Colonic mucosa (tissue), 4 donors: ENCODE data around the gene MTMR12. TPM values are rescaled to one million over a fixed set of nuclear protein-coding genes. Genes with fewer than 3 reads are reported as not detected.

Experiments
- DNase-seq: peaks from one replicate; pipeline ENCODE4 v3.0.0-alpha.2; 2020
- H3K27ac ChIP-seq: fragments of 200-600 bp; one replicate; pipeline ENCODE4 v1.8.0; 2021
- H3K27me3 ChIP-seq: fragments of 200-600 bp; one replicate; pipeline ENCODE4 v1.8.0; 2021
- H3K36me3 ChIP-seq: fragments of 200-600 bp; one replicate; pipeline ENCODE4 v1.8.0; 2021
- H3K4me1 ChIP-seq: fragments of 200-600 bp; one replicate; pipeline ENCODE4 v1.8.0; 2021; ENCODE audit warnings: mild to moderate bottlenecking
- H3K4me3 ChIP-seq: fragments of 200-600 bp; one replicate; pipeline ENCODE4 v1.8.0; 2021
- H3K9ac ChIP-seq, 2 donors: one replicate each; pipeline ENCODE4 v1.7.0; 2013; ENCODE audit warnings: control low read depth in 2 of 2, low read depth in 2 of 2, low read length in 2 of 2
- H3K9me3 ChIP-seq: fragments of 200-600 bp; one replicate; pipeline ENCODE4 v1.8.0; 2021
- CTCF ChIP-seq: fragments of 200-600 bp; IDR thresholded peaks from one replicate; pipeline ENCODE4 v1.8.0; 2022; ENCODE audit warnings: antibody characterized with exemption, mild to moderate bottlenecking
- intact Hi-C: fragments of 100-400 bp; cut with DNase I; formaldehyde crosslinking; loops from one replicate; pipeline ENCODE4 v1.14.1; 2022
- total RNA-seq, 2 donors: library from RNA; stranded (reverse); fragmentation: NEBNext Ultra II Directional in 1 of 2; extraction: Animal tissue kit (Norgen Biotek cat#: 25700) in 1 of 2; gene quantifications; one replicate each; pipeline ENCODE4 v1.2.1, GENCODE V29; 2021
- donor health status: healthy.
- donor health status: DM: no; HTN: no; CAD: no.
- donor health status: DM: no; HTN: no; CAD: no.

Gene MTMR12
- total RNA-seq, 2 donors from 2014 or later, result 23.2 to 23.8 TPM

- Histone ChIP-seq H3K4me3 (no peak overlapping the region), H3K9me3 (no peaks in the 10 kb centered on the region), H3K27ac (no peak overlapping the region), H3K36me3 (peaks cover 8% of the 10 kb centered on the region), H3K27me3 (no peaks in the 10 kb centered on the region), H3K9ac (no peak overlapping the region), H3K4me1 (no peaks in the 10 kb centered on the region)
- no peak for TF ChIP-seq CTCF
- no peak for DNase-seq
- intact Hi-C loops, result no loop called here
These were observed 60.8 kb downstream of the MTMR12 start for GRCh38 chr5:32251871-32252458.

- DNase-seq, result no peak
- intact Hi-C loops, result no loop called here
- H3K36me3 ChIP-seq, result peaks cover 8% of the 10 kb centered on the region
- no peak for TF ChIP-seq CTCF
- no peaks in the 10 kb centered on the region for H3K27me3 ChIP-seq
- no peaks in the 10 kb centered on the region for H3K4me1 ChIP-seq
- no peak overlapping the region for H3K9ac ChIP-seq
- no peaks in the 10 kb centered on the region for H3K9me3 ChIP-seq
- H3K4me3 ChIP-seq, result no peak overlapping the region
- H3K27ac ChIP-seq, result no peak overlapping the region
These were observed 63.1 kb downstream of the MTMR12 start for GRCh38 chr5:32249668-32250067.

GRCh38 chr5:32245742-32246141 lies 67.0 kb downstream of the MTMR12 start:
- DNase-seq, result no peak
- no peaks in the 10 kb centered on the region for H3K9me3 ChIP-seq
- no peak overlapping the region for H3K27ac ChIP-seq
- intact Hi-C loops, result no loop called here
- no peak overlapping the region for H3K4me3 ChIP-seq
- H3K27me3 ChIP-seq, result no peaks in the 10 kb centered on the region
- H3K9ac ChIP-seq, result no peak overlapping the region
- H3K4me1 ChIP-seq, result no peaks in the 10 kb centered on the region
- peaks cover 8% of the 10 kb centered on the region for H3K36me3 ChIP-seq
- TF ChIP-seq CTCF, result no peak

- H3K9ac ChIP-seq, result no peak overlapping the region
- H3K9me3 ChIP-seq, result no peaks in the 10 kb centered on the region
- no peak for TF ChIP-seq CTCF
- DNase-seq, result no peak
- H3K36me3 ChIP-seq, result peaks cover 4% of the 10 kb centered on the region
- H3K4me1 ChIP-seq, result no peaks in the 10 kb centered on the region
- intact Hi-C loops, result no loop called here
- H3K4me3 ChIP-seq, result no peak overlapping the region
- H3K27ac ChIP-seq, result no peak overlapping the region
- H3K27me3 ChIP-seq, result no peaks in the 10 kb centered on the region
These were observed 68.7 kb downstream of the MTMR12 start for GRCh38 chr5:32244017-32244416.

GRCh38 chr5:32241034-32241783 lies 71.5 kb downstream of the MTMR12 start:
- no peaks in the 10 kb centered on the region for H3K4me1 ChIP-seq
- H3K9me3 ChIP-seq, result no peaks in the 10 kb centered on the region
- no peak for DNase-seq
- intact Hi-C loops, result no loop called here
- no peak overlapping the region for H3K9ac ChIP-seq
- H3K27me3 ChIP-seq, result no peaks in the 10 kb centered on the region
- no peak for TF ChIP-seq CTCF
- H3K4me3 ChIP-seq, result no peak overlapping the region
- H3K27ac ChIP-seq, result no peak overlapping the region
- peaks cover 4% of the 10 kb centered on the region for H3K36me3 ChIP-seq
